CD4-positive, alpha-beta T cell (primary cell): Measurements from ENCODE around the gene ARMC7. TPM values are rescaled to one million over a fixed set of nuclear protein-coding genes. Genes with fewer than 3 reads are reported as not detected.

Source experiments
- ATAC-seq: fragments of 200-7000 bp; cut with Tn5 transposase; one replicate; pipeline ENCODE4 v1.10.0; 2022; ENCODE audit warnings: mild to moderate bottlenecking; ENCODE audit not compliant: poor library complexity
- CTCF ChIA-PET: fragments of 350-600 bp; sonication (Branson Sonifier 250); formaldehyde crosslinking; loops from one replicate; lab custom pipeline; 2021; ENCODE audit warnings: antibody characterized with exemption, inconsistent platforms; lab: Charles Lee
- POLR2A ChIA-PET: fragments of 350-600 bp; sonication (Branson Sonifier 250); formaldehyde crosslinking; loops from one replicate; lab custom pipeline; 2021; ENCODE audit warnings: antibody characterized with exemption, inconsistent platforms; lab: Charles Lee
- DNase-seq, 14 experiments: peaks; one replicate each; pipeline ENCODE4 v3.0.0-alpha.2; 2013 to 2020; ENCODE audit warnings: mixed read lengths in 2 of 14
- H3K27ac ChIP-seq, 2 donors: one replicate each; pipeline versions ENCODE4 v1.5.1 to v1.7.0; 2013; ENCODE audit warnings: low read length in 2 of 2, low read depth in 1 of 2, mild to moderate bottlenecking in 1 of 2
- H3K27me3 ChIP-seq, 2 experiments: 1 replicate in 1 of 2; 2 replicates in 1 of 2; pipeline versions ENCODE4 v1.6.1 to v1.7.0; 2013; ENCODE audit warnings: low read length in 2 of 2, control low read depth in 1 of 2, mild to moderate bottlenecking in 1 of 2, moderate library complexity in 1 of 2; ENCODE audit not compliant: insufficient read depth in 2 of 2, control insufficient read depth in 1 of 2
- H3K36me3 ChIP-seq: one replicate; pipeline ENCODE4 v1.6.1; 2013; ENCODE audit warnings: low read length, control low read depth; ENCODE audit not compliant: insufficient read depth
- H3K4me1 ChIP-seq: one replicate; pipeline ENCODE4 v1.6.1; 2013; ENCODE audit warnings: low read length, control low read depth; ENCODE audit not compliant: insufficient read depth
- H3K4me3 ChIP-seq: one replicate; pipeline ENCODE4 v1.5.1; 2013; ENCODE audit warnings: mild to moderate bottlenecking, low read length, moderate library complexity
- H3K9me3 ChIP-seq, 2 experiments: 1 replicate in 1 of 2; 2 replicates in 1 of 2; pipeline versions ENCODE4 v1.6.1 to v1.7.0; 2013; ENCODE audit warnings: low read length in 2 of 2, mild to moderate bottlenecking in 2 of 2, control low read depth in 1 of 2, moderate library complexity in 1 of 2; ENCODE audit not compliant: control insufficient read depth in 1 of 2, insufficient read depth in 1 of 2
- H3K27ac Mint-ChIP-seq: one replicate; pipeline ENCODE4 v1.8.0; 2020; ENCODE audit warnings: mixed read lengths
- H3K27me3 Mint-ChIP-seq: one replicate; pipeline ENCODE4 v1.8.0; 2021; ENCODE audit warnings: mixed read lengths
- H3K36me3 Mint-ChIP-seq: one replicate; pipeline ENCODE4 v1.8.0; 2021; ENCODE audit warnings: low read depth, mixed read lengths
- H3K4me1 Mint-ChIP-seq: one replicate; pipeline ENCODE4 v1.8.0; 2021; ENCODE audit warnings: low read depth, mixed read lengths
- H3K4me3 Mint-ChIP-seq: one replicate; pipeline ENCODE4 v1.8.0; 2020; ENCODE audit warnings: mild to moderate bottlenecking, mixed read lengths
- H3K9me3 Mint-ChIP-seq: one replicate; pipeline ENCODE4 v1.8.0; 2020; ENCODE audit warnings: mixed read lengths
- intact Hi-C, 2 experiments: fragments of 100-400 bp; cut with DNase I in 1 of 2; cut with micrococcal nuclease in 1 of 2; formaldehyde crosslinking; loops; one replicate each; pipeline versions ENCODE4 v1.15.1 to v1.9.0; 2023 to 2025; cut with DNase I, micrococcal nuclease
- total RNA-seq, 174 experiments: library from RNA in 2 of 174; stranded (reverse) in 2 of 174; gene quantifications; one replicate each; pipeline ENCODE4 v1.2.3 and lab custom pipeline; 2021 to 2026
- TF ChIP-seq, protein P1 (sequence below): fragments of 200-600 bp; IDR thresholded peaks from one replicate; pipeline ENCODE4 v1.8.0; 2022; ENCODE audit warnings: antibody characterized with exemption, mild to moderate bottlenecking

Gene ARMC7
- total RNA-seq, 2 experiments from 2014 or later: 4.1 to 4.8 TPM

DNA sequence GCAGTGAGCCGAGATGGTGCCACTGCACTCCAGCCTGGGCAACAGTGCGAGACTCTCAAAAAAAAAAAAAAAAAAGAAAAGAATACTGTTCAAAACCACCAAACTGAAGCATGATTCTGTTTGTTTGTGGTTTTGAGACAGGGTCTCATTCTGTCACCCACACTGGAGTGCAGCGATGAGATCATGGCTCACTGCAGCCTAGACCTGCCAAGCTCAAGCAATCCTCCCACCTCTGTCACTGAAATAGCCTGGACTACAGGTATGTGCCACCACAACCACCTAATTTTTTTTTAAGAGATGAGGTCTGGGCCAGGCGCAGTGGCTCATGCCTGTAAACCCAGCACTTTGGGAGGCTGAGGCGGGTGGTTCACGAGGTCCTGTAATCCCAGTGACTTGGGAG is 68.7 kb downstream of the ARMC7 start:
- no peak overlapping the region for H3K4me3 ChIP-seq
- Mint-ChIP-seq H3K27ac (no peak overlapping the region), H3K27me3 (no peaks in the 10 kb centered on the region), H3K4me1 (peaks cover 40% of the 10 kb centered on the region), H3K4me3 (no peak overlapping the region), H3K36me3 (peaks cover 78% of the 10 kb centered on the region), H3K9me3 (no peaks in the 10 kb centered on the region)
- POLR2A ChIA-PET: interaction anchor here (0.5 kb wide), 1 partner anchor 12 kb away, joined by 3 read pairs; no protein-coding TSS in a partner anchor
- ATAC-seq (no peak), DNase-seq (peak in 1 of 14 experiments; percentile 9)
- H3K27me3 ChIP-seq: no peaks in the 10 kb centered on the region
- H3K27ac ChIP-seq: no peak overlapping the region
- H3K36me3 ChIP-seq: peaks cover 57% of the 10 kb centered on the region
- peaks cover 31% of the 10 kb centered on the region for H3K4me1 ChIP-seq
- CTCF ChIA-PET: interaction anchor here (0.7 kb wide), 1 partner anchor 24 kb away, joined by 3 read pairs; the partner anchor contains the start of gene JPT1
- TF ChIP-seq, protein P1, sequence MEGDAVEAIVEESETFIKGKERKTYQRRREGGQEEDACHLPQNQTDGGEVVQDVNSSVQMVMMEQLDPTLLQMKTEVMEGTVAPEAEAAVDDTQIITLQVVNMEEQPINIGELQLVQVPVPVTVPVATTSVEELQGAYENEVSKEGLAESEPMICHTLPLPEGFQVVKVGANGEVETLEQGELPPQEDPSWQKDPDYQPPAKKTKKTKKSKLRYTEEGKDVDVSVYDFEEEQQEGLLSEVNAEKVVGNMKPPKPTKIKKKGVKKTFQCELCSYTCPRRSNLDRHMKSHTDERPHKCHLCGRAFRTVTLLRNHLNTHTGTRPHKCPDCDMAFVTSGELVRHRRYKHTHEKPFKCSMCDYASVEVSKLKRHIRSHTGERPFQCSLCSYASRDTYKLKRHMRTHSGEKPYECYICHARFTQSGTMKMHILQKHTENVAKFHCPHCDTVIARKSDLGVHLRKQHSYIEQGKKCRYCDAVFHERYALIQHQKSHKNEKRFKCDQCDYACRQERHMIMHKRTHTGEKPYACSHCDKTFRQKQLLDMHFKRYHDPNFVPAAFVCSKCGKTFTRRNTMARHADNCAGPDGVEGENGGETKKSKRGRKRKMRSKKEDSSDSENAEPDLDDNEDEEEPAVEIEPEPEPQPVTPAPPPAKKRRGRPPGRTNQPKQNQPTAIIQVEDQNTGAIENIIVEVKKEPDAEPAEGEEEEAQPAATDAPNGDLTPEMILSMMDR: no peak
- intact Hi-C loops: loop anchor here in 1 of 2 experiments (10.0 kb wide), 1 partner anchor 214 kb away; no protein-coding TSS in a partner anchor
- H3K9me3 ChIP-seq: no peaks in the 10 kb centered on the region

Other genes starting within 250 kb of the ARMC7 start
- gene FDXR, start 237.0 kb upstream of the ARMC7 start, total RNA-seq: 1 to 10 TPM; 2.1 to 2.7 TPM
- gene FADS6, start 216.3 kb upstream of the ARMC7 start, total RNA-seq: not detected
- not detected for gene USH1G, start 186.7 kb upstream of the ARMC7 start, total RNA-seq
- gene OTOP2, start 185.7 kb upstream of the ARMC7 start, total RNA-seq: not detected
- gene OTOP3, start 174.1 kb upstream of the ARMC7 start, total RNA-seq: not detected
- 10 to 100 TPM; 31.8 to 31.9 TPM for gene HID1, start 137.2 kb upstream of the ARMC7 start, total RNA-seq
- gene CDR2L, start 122.3 kb upstream of the ARMC7 start, total RNA-seq: under 1 TPM in 1 of 2 experiments, not detected in 1; 0.08 TPM
- gene MRPL58, start 97.3 kb upstream of the ARMC7 start, total RNA-seq: 1 to 10 TPM; 5.4 to 7.1 TPM
- 100 to 1,000 TPM in 1 of 2 experiments, 10 to 100 TPM in 1; 98.5 to 112 TPM for gene ATP5PD, start 63.0 kb upstream of the ARMC7 start, total RNA-seq
- gene KCTD2, start 62.7 kb upstream of the ARMC7 start, total RNA-seq: 10 to 100 TPM; 26.1 to 28.0 TPM
- gene SLC16A5, start 22.0 kb upstream of the ARMC7 start, total RNA-seq: 10 to 100 TPM in 1 of 2 experiments, 1 to 10 TPM in 1; 9.2 to 11.0 TPM
- 10 to 100 TPM; 14.1 to 16.1 TPM for gene NT5C, start 21.8 kb downstream of the ARMC7 start, total RNA-seq
- 10 to 100 TPM; 21.3 to 25.5 TPM for gene JPT1, start 44.5 kb downstream of the ARMC7 start, total RNA-seq
- gene SUMO2, start 73.0 kb downstream of the ARMC7 start, total RNA-seq: 100 to 1,000 TPM; 207 to 228 TPM
- 10 to 100 TPM; 84.7 to 89.2 TPM for gene NUP85, start 95.7 kb downstream of the ARMC7 start, total RNA-seq
- gene GGA3, start 151.6 kb downstream of the ARMC7 start, total RNA-seq: 10 to 100 TPM; 88.8 to 96.5 TPM
- 10 to 100 TPM; 33.2 to 35.2 TPM for gene MRPS7, start 151.9 kb downstream of the ARMC7 start, total RNA-seq
- 10 to 100 TPM; 29.4 to 32.4 TPM for gene MIF4GD, start 161.3 kb downstream of the ARMC7 start, total RNA-seq
- gene SLC25A19, start 179.5 kb downstream of the ARMC7 start, total RNA-seq: 10 to 100 TPM; 11.1 to 12.0 TPM